Skeletal muscle cell (primary cell): ENCODE measurements around the gene PODN.

ENCODE experiments used
- DNase-seq: peaks from one replicate; pipeline ENCODE4 v3.0.0-alpha.2; 2010; ENCODE audit warnings: low read depth
- H3K4me3 ChIP-seq: 2 replicates; pipeline ENCODE4 v1.5.1; 2011; ENCODE audit warnings: low read depth, mild to moderate bottlenecking, control low read depth, low read length, moderate library complexity

The PODN gene

DNA sequence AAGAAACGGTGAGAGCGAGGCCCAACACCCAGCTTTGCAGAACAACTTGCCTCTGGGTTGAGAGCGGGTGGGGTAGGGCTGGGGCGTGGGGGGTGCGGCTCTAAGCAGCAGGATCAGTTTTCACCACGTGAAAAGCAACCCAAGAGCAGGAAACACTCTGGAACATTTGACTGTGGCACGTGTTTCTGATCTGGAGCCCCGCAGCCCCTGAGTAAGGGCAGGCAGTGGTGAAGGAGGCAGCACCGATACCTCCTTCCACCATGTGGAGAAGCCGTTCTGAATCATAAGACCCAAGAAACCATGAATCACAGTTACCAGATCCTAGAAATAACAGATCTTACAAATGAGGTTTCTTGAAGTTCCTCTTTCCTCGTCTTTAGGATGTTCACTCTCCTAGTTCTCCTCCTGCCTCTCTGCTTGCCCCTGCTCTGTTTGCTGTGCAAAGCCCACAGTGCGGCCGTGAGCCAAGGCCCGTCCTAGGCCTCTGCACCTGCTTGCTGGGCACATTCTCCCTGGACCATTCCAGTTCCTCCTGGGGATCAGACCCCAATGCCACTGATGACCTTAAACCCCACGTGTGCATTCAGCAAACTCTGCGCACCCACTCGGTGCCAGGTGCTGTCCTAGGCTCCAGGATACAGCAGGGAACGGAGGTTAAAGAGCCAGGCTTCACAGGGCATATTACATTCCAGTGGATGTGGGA, 48.5 kb downstream of the PODN start:
- DNase-seq, result no peak
- no peak overlapping the region for H3K4me3 ChIP-seq

GRCh38 chr1:53111073-53111556, 49.1 kb downstream of the PODN start:
- no peak overlapping the region for H3K4me3 ChIP-seq
- DNase-seq, result no peak

- H3K4me3 ChIP-seq, result no peak overlapping the region
- DNase-seq, result no peak
Observed at GRCh38 chr1:53111693-53112092, 49.7 kb downstream of the PODN start.

GRCh38 chr1:53112271-53112774, 50.3 kb downstream of the PODN start:
- H3K4me3 ChIP-seq, result no peak overlapping the region
- DNase-seq, result no peak

- no peak for DNase-seq
- H3K4me3 ChIP-seq, result no peak overlapping the region
Observed at GRCh38 chr1:53112861-53113260, 50.8 kb downstream of the PODN start.

- no peak overlapping the region for H3K4me3 ChIP-seq
- no peak for DNase-seq
Observed at GRCh38 chr1:53114090-53114489, 52.1 kb downstream of the PODN start.

DNA sequence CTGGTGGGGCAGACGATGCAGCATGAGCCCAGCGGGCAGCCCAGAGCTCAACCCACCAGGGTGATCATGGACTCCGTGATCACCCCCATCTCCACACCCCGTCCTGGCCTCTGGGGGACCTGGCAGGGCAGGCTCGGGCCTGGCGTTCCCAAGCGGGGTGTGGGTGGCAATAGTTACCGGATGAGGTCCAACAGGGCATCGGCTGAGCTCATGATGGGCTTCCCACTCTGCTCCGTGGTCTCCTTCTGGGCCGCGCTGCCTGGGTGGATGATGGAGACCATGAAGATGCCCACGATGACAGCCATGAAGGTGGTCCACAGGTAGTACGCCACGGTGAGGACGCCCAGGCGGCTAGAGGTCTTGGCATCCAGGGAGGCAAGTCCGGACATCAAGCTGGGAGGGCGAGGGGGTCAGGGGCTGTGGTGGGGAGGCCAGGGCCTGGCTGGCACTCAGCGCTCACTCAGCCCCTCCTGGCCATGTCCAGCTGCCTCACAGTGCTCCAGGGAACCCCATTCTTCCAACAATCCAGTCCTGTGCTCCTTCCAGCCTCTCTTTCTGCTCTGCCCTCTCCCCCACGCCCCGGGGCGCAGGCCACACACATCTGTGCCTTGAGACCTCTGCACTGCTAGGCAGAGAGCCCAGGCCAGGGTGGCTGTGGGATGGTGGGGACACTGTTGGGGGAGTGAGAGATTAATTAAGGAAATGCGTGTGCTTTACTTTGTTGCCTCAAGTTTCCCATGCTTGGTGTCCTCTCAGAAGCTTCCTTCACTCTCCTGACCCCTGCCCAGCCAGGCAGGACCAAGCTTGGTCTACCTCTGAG, 52.8 kb downstream of the PODN start:
- no peak overlapping the region for H3K4me3 ChIP-seq
- no peak for DNase-seq

- DNase-seq, result no peak
- H3K4me3 ChIP-seq, result no peak overlapping the region
Observed at GRCh38 chr1:53115403-53116306, 53.6 kb downstream of the PODN start.

DNA sequence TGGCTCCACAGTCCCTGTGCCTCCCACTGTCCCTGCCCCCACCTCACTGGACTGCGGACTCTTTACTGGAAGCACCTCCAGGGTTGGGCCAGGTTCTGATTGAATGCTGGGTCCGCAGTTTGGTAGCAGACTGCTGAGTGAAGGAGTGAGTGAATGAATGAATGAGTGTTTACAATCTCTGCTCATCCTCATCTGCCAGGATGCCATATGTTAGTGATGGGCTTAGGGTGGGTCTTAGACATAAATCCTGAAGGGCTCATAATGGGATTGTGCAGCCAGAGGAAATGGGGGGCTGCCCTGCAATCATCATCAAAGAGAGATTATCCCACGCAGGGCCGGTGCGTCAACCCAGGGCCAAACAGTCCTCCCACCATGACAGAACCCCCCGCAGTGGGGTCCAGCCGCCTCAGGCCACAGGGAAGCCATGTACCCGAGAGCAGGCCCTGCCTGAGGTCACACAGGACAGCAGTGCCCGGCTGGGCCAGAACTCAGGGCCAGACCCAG, 54.3 kb downstream of the PODN start:
- H3K4me3 ChIP-seq, result no peak overlapping the region
- DNase-seq, result no peak

GRCh38 chr1:53116933-53117600, 55.1 kb downstream of the PODN start:
- no peak overlapping the region for H3K4me3 ChIP-seq
- no peak for DNase-seq

- no peak overlapping the region for H3K4me3 ChIP-seq
- no peak for DNase-seq
Observed at GRCh38 chr1:53117836-53118235, 55.8 kb downstream of the PODN start.

DNA sequence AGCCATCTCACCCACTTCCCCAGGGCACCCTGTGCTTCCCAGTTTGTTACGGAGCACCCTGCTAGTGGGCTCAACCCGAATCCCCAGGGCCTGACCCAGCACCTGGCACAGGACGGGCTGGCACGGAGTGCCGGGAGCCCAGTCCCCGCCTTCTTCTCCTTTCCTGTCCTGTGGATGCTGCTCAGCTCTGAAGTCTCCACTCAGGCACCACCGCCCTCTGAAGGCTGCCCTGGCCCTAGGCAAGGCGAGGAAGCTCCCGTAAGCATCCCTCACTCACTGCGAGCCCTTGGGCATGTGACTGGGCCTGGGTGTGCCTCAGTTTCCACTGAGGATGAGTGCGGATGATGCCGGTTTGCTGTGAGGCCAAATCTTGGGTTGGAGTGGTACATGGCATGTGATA, 58.6 kb downstream of the PODN start:
- no peak for DNase-seq
- H3K4me3 ChIP-seq, result no peak overlapping the region

GRCh38 chr1:53121319-53122172, 59.5 kb downstream of the PODN start:
- H3K4me3 ChIP-seq, result no peak overlapping the region
- peak; percentile 69 for DNase-seq

DNA sequence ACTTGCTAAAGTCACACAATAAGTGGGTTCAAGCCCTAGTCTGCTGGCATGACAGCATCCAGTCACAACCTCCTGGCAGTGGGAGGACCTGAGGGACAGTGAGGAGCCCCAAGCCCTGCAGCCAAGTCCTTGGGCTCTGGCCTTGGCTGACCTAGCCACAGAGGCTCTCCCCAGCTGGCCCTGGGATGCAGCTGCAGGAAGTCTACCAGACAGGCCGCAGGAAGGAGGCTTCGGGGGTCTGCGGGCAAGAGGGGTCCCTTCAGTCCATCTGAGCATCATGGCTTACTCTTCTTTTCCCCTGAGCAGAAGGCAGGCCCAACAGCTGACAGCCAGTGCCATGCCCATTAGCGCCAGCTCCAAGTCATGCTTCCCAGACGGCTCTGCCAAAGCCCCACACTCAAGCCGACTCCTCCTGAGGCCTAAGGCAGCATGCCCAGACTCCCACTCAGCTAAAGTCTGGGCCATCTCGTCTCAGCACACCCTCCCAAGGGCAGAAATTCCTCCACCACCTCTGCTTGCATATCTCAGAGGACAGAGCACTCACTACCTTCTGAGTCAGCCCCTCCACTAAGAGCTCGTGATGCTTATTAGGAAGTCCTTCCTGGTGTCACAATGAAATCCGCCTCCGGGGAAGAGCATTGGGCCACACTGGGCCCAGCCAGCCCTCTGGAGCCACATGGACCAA, 60.3 kb downstream of the PODN start:
- H3K4me3 ChIP-seq, result no peak overlapping the region
- no peak for DNase-seq

DNA sequence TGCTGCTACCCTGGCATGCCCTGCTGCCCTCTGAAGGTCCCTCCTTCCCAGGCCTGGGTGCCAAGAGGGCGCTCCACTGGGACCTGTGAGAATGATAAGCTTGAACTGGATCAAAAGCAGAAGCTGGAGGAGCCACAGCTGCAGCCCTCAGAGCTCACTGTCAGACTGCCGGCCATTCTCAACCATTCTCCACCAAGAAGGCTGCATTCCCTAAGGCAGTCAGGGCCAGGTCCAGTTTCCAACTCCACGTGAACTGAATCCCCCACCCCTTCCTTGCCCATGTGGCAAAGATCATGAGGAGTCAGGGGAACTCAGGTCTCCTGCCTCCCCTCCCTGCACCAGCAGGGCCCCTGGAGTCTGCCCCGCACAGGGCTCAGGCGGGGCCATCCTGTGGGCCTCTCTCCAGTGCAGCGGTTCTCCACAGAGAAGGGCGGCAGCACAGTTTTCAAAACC, 61.0 kb downstream of the PODN start:
- no peak for DNase-seq

GRCh38 chr1:53123453-53124140, 61.6 kb downstream of the PODN start:
- no peak overlapping the region for H3K4me3 ChIP-seq
- no peak for DNase-seq

More for the DNA sequence above, 61.0 kb downstream of the PODN start:
- no peak overlapping the region for H3K4me3 ChIP-seq

GRCh38 chr1:53125122-53125521, 63.1 kb downstream of the PODN start:
- H3K4me3 ChIP-seq, result no peak overlapping the region
- no peak for DNase-seq
